AG04450 (cell line): Measurements from ENCODE around the gene ATP11A. TPM values are rescaled to one million over a fixed set of nuclear protein-coding genes. Genes with fewer than 3 reads are reported as not detected.
A peak's percentile ranks its signal among the peaks of the same experiment; 100 is the strongest.

ENCODE experiments used
- CTCF ChIA-PET: fragments of 300-600, 350-600 bp; formaldehyde crosslinking; extraction: SDS; loops from one replicate; lab custom pipeline; 2022; ENCODE audit warnings: antibody characterized with exemption, inconsistent platforms; lab: Charles Lee
- POLR2A ChIA-PET: fragments of 350-600 bp; formaldehyde crosslinking; extraction: SDS; loops from one replicate; lab custom pipeline; 2021; ENCODE audit warnings: antibody characterized with exemption, inconsistent platforms; lab: Yijun Ruan, JAX
- DNase-seq: peaks from one replicate; pipeline ENCODE4 v3.0.0-alpha.2; 2011; ENCODE audit warnings: low read depth, low spot score
- H3K27ac ChIP-seq: one replicate; pipeline ENCODE4 v1.5.1; 2012; ENCODE audit warnings: low read depth, low read length, control low read depth
- H3K27me3 ChIP-seq: one replicate; pipeline ENCODE4 v1.6.0; 2012; ENCODE audit warnings: low read length; ENCODE audit not compliant: control insufficient read depth, insufficient read depth
- H3K4me3 ChIP-seq: 2 replicates; pipeline ENCODE4 v1.5.1; 2011; ENCODE audit warnings: mild to moderate bottlenecking, low read depth, low read length, control low read depth
- H3K9me3 ChIP-seq: 2 replicates; pipeline ENCODE4 v1.5.1; 2012; ENCODE audit warnings: low read length; ENCODE audit not compliant: control insufficient read depth, insufficient read depth
- CTCF ChIP-seq: IDR thresholded peaks from 2 replicates; pipeline ENCODE4 v1.5.1; 2011; ENCODE audit warnings: low read depth, low read length, control low read depth, inconsistent platforms
- polyA plus RNA-seq: library from polyadenylated mRNA; depleted of rRNA; stranded (reverse); fragments of >200 nt; gene quantifications from 2 replicates; pipeline ENCODE4 v1.2.3, GENCODE V29; 2011

Gene ATP11A
- polyA plus RNA-seq, 1 experiment = 5.8 TPM

- POLR2A ChIA-PET = no interaction called here
- Histone ChIP-seq H3K27ac (peak overlapping the region; percentile 39), H3K9me3 (no peaks in the 10 kb centered on the region), H3K27me3 (no peaks in the 10 kb centered on the region), H3K4me3 (no peak overlapping the region)
- DNase-seq = peak; percentile 33
- no peak for TF ChIP-seq CTCF
- CTCF ChIA-PET = no interaction called here
These were observed 31.9 kb upstream of the ATP11A start for GRCh38 chr13:112657850-112658445.

- H3K27ac ChIP-seq = no peak overlapping the region
- DNase-seq = no peak
- no peaks in the 10 kb centered on the region for H3K9me3 ChIP-seq
- H3K4me3 ChIP-seq = no peak overlapping the region
- no peak for TF ChIP-seq CTCF
- CTCF ChIA-PET = no interaction called here
- no peaks in the 10 kb centered on the region for H3K27me3 ChIP-seq
- POLR2A ChIA-PET = no interaction called here
These were observed 31.0 kb upstream of the ATP11A start for GRCh38 chr13:112658808-112659207.

- no peak for DNase-seq
- POLR2A ChIA-PET = interaction anchor here (0.7 kb wide), 1 partner anchor 31 kb away, joined by 3 read pairs; no protein-coding TSS in a partner anchor
- no peak for TF ChIP-seq CTCF
- Histone ChIP-seq H3K27ac (no peak overlapping the region), H3K27me3 (peaks cover 3% of the 10 kb centered on the region), H3K4me3 (no peak overlapping the region), H3K9me3 (no peaks in the 10 kb centered on the region; the same call in 1 of the 2 replicates)
- CTCF ChIA-PET = no interaction called here
These were observed 28.5 kb upstream of the ATP11A start for GRCh38 chr13:112661291-112661690.

GRCh38 chr13:112664501-112665203 lies 25.2 kb upstream of the ATP11A start:
- Histone ChIP-seq H3K4me3 (no peak overlapping the region), H3K27me3 (peaks cover 9% of the 10 kb centered on the region), H3K9me3 (no peaks in the 10 kb centered on the region; the same call in 1 of the 2 replicates), H3K27ac (no peak overlapping the region)
- TF ChIP-seq CTCF = no peak
- CTCF ChIA-PET = no interaction called here
- DNase-seq = no peak
- POLR2A ChIA-PET = no interaction called here

- no peak for DNase-seq
- no peak for TF ChIP-seq CTCF
- Histone ChIP-seq H3K9me3 (no peaks in the 10 kb centered on the region; the same call in 1 of the 2 replicates), H3K27me3 (peaks cover 22% of the 10 kb centered on the region), H3K27ac (no peak overlapping the region), H3K4me3 (no peak overlapping the region)
- POLR2A ChIA-PET = no interaction called here
- CTCF ChIA-PET = no interaction called here
These were observed 20.9 kb upstream of the ATP11A start for GRCh38 chr13:112668924-112669323.
